ENCODE measurements around the gene CCDC60.

DNA sequence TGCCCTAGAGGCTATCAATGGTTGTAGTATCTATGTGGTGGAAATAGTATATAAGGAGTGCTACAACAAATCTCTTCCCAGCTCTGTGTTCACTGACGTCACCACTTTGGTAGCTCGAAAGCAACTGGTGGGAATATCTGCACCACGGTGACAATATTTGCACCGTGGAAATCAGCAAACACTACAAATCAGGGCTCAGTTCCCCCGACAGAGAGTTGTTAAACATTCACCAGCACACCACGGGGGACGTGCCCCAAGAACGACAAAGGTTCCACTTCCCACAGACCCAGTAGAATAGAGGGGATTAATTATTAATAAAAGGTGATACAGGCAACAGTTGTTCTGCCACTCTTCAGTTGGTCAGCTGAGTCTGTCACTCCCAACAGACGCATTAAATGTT, 98.4 kb downstream of the CCDC60 start:
- TF ChIP-seq, protein P1, sequence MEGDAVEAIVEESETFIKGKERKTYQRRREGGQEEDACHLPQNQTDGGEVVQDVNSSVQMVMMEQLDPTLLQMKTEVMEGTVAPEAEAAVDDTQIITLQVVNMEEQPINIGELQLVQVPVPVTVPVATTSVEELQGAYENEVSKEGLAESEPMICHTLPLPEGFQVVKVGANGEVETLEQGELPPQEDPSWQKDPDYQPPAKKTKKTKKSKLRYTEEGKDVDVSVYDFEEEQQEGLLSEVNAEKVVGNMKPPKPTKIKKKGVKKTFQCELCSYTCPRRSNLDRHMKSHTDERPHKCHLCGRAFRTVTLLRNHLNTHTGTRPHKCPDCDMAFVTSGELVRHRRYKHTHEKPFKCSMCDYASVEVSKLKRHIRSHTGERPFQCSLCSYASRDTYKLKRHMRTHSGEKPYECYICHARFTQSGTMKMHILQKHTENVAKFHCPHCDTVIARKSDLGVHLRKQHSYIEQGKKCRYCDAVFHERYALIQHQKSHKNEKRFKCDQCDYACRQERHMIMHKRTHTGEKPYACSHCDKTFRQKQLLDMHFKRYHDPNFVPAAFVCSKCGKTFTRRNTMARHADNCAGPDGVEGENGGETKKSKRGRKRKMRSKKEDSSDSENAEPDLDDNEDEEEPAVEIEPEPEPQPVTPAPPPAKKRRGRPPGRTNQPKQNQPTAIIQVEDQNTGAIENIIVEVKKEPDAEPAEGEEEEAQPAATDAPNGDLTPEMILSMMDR (IDR thresholded peaks at IDR 0.05 in 8 of 11, conservative IDR thresholded peaks at IDR 0.05 in 3 of 11): no peak
- no peak for TF ChIP-seq POLR2A (IDR thresholded peaks at IDR 0.05)
- TF ChIP-seq POLR2AphosphoS5 (IDR thresholded peaks at IDR 0.05): no peak
